CD4-positive, alpha-beta T cell (primary cell): ENCODE data around the gene C19orf33. TPM values are rescaled to one million over a fixed set of nuclear protein-coding genes. Genes with fewer than 3 reads are reported as not detected.

Experiments
- ATAC-seq: fragments of 200-7000 bp; cut with Tn5 transposase; one replicate; pipeline ENCODE4 v1.10.0; 2022; ENCODE audit warnings: mild to moderate bottlenecking; ENCODE audit not compliant: poor library complexity
- CTCF ChIA-PET: fragments of 350-600 bp; sonication (Branson Sonifier 250); formaldehyde crosslinking; loops from one replicate; lab custom pipeline; 2021; ENCODE audit warnings: antibody characterized with exemption, inconsistent platforms; lab: Charles Lee
- POLR2A ChIA-PET: fragments of 350-600 bp; sonication (Branson Sonifier 250); formaldehyde crosslinking; loops from one replicate; lab custom pipeline; 2021; ENCODE audit warnings: antibody characterized with exemption, inconsistent platforms; lab: Charles Lee
- DNase-seq, 14 experiments: peaks; one replicate each; pipeline ENCODE4 v3.0.0-alpha.2; 2013 to 2020; ENCODE audit warnings: mixed read lengths in 2 of 14
- H3K27ac ChIP-seq, 2 donors: one replicate each; pipeline versions ENCODE4 v1.5.1 to v1.7.0; 2013; ENCODE audit warnings: low read length in 2 of 2, low read depth in 1 of 2, mild to moderate bottlenecking in 1 of 2
- H3K27me3 ChIP-seq, 2 experiments: 1 replicate in 1 of 2; 2 replicates in 1 of 2; pipeline versions ENCODE4 v1.6.1 to v1.7.0; 2013; ENCODE audit warnings: low read length in 2 of 2, control low read depth in 1 of 2, mild to moderate bottlenecking in 1 of 2, moderate library complexity in 1 of 2; ENCODE audit not compliant: insufficient read depth in 2 of 2, control insufficient read depth in 1 of 2
- H3K36me3 ChIP-seq: one replicate; pipeline ENCODE4 v1.6.1; 2013; ENCODE audit warnings: low read length, control low read depth; ENCODE audit not compliant: insufficient read depth
- H3K4me1 ChIP-seq: one replicate; pipeline ENCODE4 v1.6.1; 2013; ENCODE audit warnings: low read length, control low read depth; ENCODE audit not compliant: insufficient read depth
- H3K4me3 ChIP-seq: one replicate; pipeline ENCODE4 v1.5.1; 2013; ENCODE audit warnings: mild to moderate bottlenecking, low read length, moderate library complexity
- H3K9me3 ChIP-seq, 2 experiments: 1 replicate in 1 of 2; 2 replicates in 1 of 2; pipeline versions ENCODE4 v1.6.1 to v1.7.0; 2013; ENCODE audit warnings: low read length in 2 of 2, mild to moderate bottlenecking in 2 of 2, control low read depth in 1 of 2, moderate library complexity in 1 of 2; ENCODE audit not compliant: control insufficient read depth in 1 of 2, insufficient read depth in 1 of 2
- H3K27ac Mint-ChIP-seq: one replicate; pipeline ENCODE4 v1.8.0; 2020; ENCODE audit warnings: mixed read lengths
- H3K27me3 Mint-ChIP-seq: one replicate; pipeline ENCODE4 v1.8.0; 2021; ENCODE audit warnings: mixed read lengths
- H3K36me3 Mint-ChIP-seq: one replicate; pipeline ENCODE4 v1.8.0; 2021; ENCODE audit warnings: low read depth, mixed read lengths
- H3K4me1 Mint-ChIP-seq: one replicate; pipeline ENCODE4 v1.8.0; 2021; ENCODE audit warnings: low read depth, mixed read lengths
- H3K4me3 Mint-ChIP-seq: one replicate; pipeline ENCODE4 v1.8.0; 2020; ENCODE audit warnings: mild to moderate bottlenecking, mixed read lengths
- H3K9me3 Mint-ChIP-seq: one replicate; pipeline ENCODE4 v1.8.0; 2020; ENCODE audit warnings: mixed read lengths
- intact Hi-C, 2 experiments: fragments of 100-400 bp; cut with DNase I in 1 of 2; cut with micrococcal nuclease in 1 of 2; formaldehyde crosslinking; loops; one replicate each; pipeline versions ENCODE4 v1.15.1 to v1.9.0; 2023 to 2025; cut with DNase I, micrococcal nuclease
- total RNA-seq, 174 experiments: library from RNA in 2 of 174; stranded (reverse) in 2 of 174; gene quantifications; one replicate each; pipeline ENCODE4 v1.2.3 and lab custom pipeline; 2021 to 2026
- TF ChIP-seq, protein P1 (sequence below): fragments of 200-600 bp; IDR thresholded peaks from one replicate; pipeline ENCODE4 v1.8.0; 2022; ENCODE audit warnings: antibody characterized with exemption, mild to moderate bottlenecking

C19orf33 gene
- total RNA-seq, 2 experiments from 2014 or later = not detected

GRCh38 chr19:38321646-38322196, 17.7 kb downstream of the C19orf33 start:
- ATAC-seq = no peak
- Mint-ChIP-seq H3K4me1 (peaks cover 47% of the 10 kb centered on the region), H3K27me3 (no peaks in the 10 kb centered on the region), H3K36me3 (peaks cover 24% of the 10 kb centered on the region), H3K4me3 (peak overlapping the region; percentile 89), H3K27ac (no peak overlapping the region), H3K9me3 (no peaks in the 10 kb centered on the region)
- TF ChIP-seq, protein P1, sequence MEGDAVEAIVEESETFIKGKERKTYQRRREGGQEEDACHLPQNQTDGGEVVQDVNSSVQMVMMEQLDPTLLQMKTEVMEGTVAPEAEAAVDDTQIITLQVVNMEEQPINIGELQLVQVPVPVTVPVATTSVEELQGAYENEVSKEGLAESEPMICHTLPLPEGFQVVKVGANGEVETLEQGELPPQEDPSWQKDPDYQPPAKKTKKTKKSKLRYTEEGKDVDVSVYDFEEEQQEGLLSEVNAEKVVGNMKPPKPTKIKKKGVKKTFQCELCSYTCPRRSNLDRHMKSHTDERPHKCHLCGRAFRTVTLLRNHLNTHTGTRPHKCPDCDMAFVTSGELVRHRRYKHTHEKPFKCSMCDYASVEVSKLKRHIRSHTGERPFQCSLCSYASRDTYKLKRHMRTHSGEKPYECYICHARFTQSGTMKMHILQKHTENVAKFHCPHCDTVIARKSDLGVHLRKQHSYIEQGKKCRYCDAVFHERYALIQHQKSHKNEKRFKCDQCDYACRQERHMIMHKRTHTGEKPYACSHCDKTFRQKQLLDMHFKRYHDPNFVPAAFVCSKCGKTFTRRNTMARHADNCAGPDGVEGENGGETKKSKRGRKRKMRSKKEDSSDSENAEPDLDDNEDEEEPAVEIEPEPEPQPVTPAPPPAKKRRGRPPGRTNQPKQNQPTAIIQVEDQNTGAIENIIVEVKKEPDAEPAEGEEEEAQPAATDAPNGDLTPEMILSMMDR = no peak
- intact Hi-C loops = no loop called here
- no peak overlapping the region for H3K27ac ChIP-seq
- no peak overlapping the region for H3K4me3 ChIP-seq
- CTCF ChIA-PET = interaction anchor here (1.1 kb wide), 1 partner anchor 14 kb away, joined by 3 read pairs; the partner anchor contains the start of gene CATSPERG
- no peak for DNase-seq
- peaks cover 43% of the 10 kb centered on the region for H3K4me1 ChIP-seq
- no peaks in the 10 kb centered on the region for H3K27me3 ChIP-seq
- H3K36me3 ChIP-seq = peaks cover 19% of the 10 kb centered on the region
- H3K9me3 ChIP-seq = no peaks in the 10 kb centered on the region
- POLR2A ChIA-PET = no interaction called here

GRCh38 chr19:38323291-38323690, 19.2 kb downstream of the C19orf33 start:
- Mint-ChIP-seq H3K9me3 (no peaks in the 10 kb centered on the region), H3K4me1 (peaks cover 35% of the 10 kb centered on the region), H3K36me3 (peaks cover 40% of the 10 kb centered on the region), H3K27ac (peak overlapping the region; percentile 12), H3K27me3 (no peaks in the 10 kb centered on the region), H3K4me3 (peak overlapping the region; percentile 42)
- no peak for ATAC-seq
- DNase-seq = no peak
- POLR2A ChIA-PET = no interaction called here
- H3K27me3 ChIP-seq = no peaks in the 10 kb centered on the region
- intact Hi-C loops = no loop called here
- H3K36me3 ChIP-seq = peaks cover 34% of the 10 kb centered on the region
- H3K4me3 ChIP-seq = no peak overlapping the region
- no peaks in the 10 kb centered on the region for H3K9me3 ChIP-seq
- H3K27ac ChIP-seq = no peak overlapping the region
- CTCF ChIA-PET = no interaction called here
- H3K4me1 ChIP-seq = peaks cover 29% of the 10 kb centered on the region
- TF ChIP-seq, protein P1 = no peak

DNA sequence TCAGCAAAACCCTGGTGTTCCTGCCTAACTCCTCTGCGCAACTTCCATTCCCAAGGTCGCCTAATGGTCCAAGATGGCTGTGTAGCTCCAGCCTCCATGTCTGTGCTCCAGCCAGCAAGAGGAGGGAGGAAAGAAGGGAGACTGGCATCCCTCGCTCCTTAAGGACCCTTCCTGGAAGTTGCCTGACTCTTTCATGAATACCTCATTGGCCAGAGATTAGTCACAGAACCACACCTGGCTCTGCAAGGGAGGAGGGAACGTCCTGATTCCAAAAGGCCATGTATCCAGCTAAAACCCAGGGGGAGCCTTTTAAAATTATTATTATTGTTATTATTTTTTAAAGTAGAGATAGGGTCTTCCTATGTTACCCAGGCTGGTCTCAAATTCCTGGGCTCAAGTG, 20.4 kb downstream of the C19orf33 start:
- TF ChIP-seq, protein P1 = no peak
- no peaks in the 10 kb centered on the region for H3K9me3 ChIP-seq
- H3K27me3 ChIP-seq = no peaks in the 10 kb centered on the region
- Mint-ChIP-seq H3K4me3 (no peak overlapping the region), H3K36me3 (peaks cover 45% of the 10 kb centered on the region), H3K4me1 (peaks cover 24% of the 10 kb centered on the region), H3K9me3 (no peaks in the 10 kb centered on the region), H3K27me3 (no peaks in the 10 kb centered on the region), H3K27ac (no peak overlapping the region)
- H3K27ac ChIP-seq = no peak overlapping the region
- H3K4me1 ChIP-seq = peaks cover 20% of the 10 kb centered on the region
- CTCF ChIA-PET = no interaction called here
- H3K36me3 ChIP-seq = peaks cover 37% of the 10 kb centered on the region
- ATAC-seq (no peak), DNase-seq (no peak)
- intact Hi-C loops = no loop called here
- POLR2A ChIA-PET = no interaction called here
- no peak overlapping the region for H3K4me3 ChIP-seq
